GM19468 (cell line): ENCODE measurements around the gene PTCH1.

ENCODE experiments used
- ATAC-seq: cut with Tn5 transposase; IDR thresholded peaks from one replicate; pipeline ENCODE4 v1.9.1; 2021; ENCODE audit warnings: mild to moderate bottlenecking, moderate library complexity, moderate number of reproducible peaks; ENCODE audit not compliant: unreplicated experiment; ENCODE audit errors: extremely low read depth

PTCH1 gene

GRCh38 chr9:95516734-95517558 is at the start of gene PTCH1:
Gene PTCH1 (minus strand): TSS chr9:95516971.
- ATAC-seq, result no peak

- no peak for ATAC-seq
Observed at GRCh38 chr9:95565982-95566381, 49.2 kb upstream of the PTCH1 start.

DNA sequence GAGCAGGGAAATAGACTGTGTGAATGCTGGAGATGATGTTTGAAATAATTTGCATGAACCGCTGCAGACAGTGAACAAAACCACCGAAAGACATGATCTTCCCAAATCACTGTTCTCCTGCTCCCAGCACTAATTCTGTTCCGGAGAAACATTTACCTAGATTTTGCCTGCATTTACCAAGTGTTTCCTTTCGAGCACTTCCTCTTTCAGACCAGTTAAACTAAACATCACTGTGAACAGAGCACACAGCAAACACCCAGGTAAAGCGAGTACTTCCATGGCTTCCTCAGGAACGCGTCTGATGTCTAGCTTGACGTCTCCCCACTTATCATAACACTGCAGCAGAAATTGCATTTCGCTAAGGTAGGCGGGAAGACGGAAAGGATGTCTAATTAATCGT is 45.1 kb upstream of the PTCH1 start:
- no peak for ATAC-seq

DNA sequence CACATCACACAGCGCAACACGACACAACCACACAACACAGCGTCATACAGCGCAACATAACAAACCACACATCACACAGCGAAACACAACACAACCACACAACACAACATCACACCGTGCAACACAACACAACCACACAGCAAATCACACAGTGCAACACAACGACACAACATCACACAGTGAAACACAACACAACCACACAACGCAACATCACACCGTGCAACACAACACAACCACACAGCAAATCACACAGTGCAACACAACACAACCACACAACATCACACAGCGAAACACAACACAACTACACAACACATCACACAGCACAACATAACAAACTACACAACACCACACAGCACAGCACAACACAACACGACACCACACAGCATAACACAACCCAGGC is 40.4 kb upstream of the PTCH1 start:
- no peak for ATAC-seq

DNA sequence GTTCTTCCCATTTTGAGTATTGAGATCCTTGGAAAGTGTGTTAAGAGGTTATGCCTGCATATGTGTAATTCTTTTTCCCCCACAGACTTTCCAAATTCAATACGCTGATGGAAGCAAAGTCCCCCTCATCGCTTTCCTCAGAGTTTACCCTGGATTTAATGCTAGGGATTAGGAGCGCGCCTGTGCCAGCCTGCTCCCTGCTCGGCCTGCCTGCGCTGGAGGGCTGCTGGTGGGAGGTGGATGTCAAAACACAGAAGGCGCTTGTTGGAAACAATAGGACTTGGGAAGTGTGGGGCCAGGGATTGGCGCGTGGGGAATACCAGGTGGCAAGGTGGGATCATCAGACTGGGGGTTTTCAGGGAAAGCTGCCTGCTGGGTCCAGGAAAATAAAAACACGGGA is 39.8 kb upstream of the PTCH1 start:
- ATAC-seq, result no peak

- no peak for ATAC-seq
Observed at GRCh38 chr9:95552814-95553546, 36.2 kb upstream of the PTCH1 start.

DNA sequence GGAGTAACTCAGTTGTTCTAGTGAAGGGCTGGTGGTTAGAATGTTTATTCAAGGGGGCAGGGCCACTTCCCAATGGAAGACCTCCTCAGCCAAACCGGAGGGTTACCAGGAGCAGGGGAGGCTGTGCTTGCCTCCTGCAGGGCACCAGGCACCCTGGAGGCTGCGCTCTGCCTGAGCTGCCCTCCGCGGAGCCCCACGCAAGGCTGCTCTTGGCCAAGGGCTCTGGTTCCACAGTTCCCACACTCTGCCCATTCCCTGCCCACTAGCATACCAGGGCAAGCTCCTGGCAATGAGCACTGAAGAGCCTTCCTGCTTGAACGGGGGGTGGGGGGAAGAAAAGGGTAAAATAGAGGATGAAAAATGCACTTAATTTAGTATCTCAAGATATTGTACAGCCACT is 35.5 kb upstream of the PTCH1 start:
- no peak for ATAC-seq

- ATAC-seq, result no peak
Observed at GRCh38 chr9:95551406-95551805, 34.6 kb upstream of the PTCH1 start.

DNA sequence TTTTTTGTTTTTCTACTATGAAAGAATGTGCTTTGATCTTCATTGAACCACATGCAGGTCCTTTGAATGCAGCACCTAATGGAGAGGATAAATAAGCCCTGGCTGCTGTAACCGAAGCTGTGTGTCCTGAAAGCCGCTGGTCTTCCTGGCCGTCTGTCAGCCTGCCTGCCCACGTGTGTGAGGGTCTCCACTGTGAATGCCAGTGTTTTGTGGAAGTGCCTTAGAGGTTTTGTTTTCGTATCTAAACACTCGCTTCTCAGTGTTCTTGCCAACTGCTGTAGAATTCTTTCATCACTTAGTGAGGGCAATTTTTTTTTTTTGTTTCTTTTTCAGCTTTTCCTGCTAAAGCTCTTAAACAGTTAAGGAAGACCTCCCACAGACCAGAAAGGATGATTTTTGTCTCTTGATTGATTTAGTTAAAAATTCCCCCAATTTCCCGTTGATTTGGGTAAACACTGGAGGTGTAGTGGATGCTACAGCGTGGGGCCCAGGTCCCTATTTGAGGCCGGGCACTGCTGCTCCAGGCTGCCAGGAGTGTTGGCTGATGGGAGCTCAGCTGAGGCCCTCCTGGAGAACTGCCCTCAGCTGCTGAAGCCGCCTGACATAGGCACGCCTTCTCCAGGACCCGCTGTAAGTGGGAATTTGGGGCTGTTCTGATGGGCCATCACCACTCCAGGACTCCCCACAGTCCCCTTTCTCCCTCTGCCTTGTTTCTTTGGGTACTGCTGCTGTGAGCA is 29.2 kb upstream of the PTCH1 start:
- no peak for ATAC-seq

DNA sequence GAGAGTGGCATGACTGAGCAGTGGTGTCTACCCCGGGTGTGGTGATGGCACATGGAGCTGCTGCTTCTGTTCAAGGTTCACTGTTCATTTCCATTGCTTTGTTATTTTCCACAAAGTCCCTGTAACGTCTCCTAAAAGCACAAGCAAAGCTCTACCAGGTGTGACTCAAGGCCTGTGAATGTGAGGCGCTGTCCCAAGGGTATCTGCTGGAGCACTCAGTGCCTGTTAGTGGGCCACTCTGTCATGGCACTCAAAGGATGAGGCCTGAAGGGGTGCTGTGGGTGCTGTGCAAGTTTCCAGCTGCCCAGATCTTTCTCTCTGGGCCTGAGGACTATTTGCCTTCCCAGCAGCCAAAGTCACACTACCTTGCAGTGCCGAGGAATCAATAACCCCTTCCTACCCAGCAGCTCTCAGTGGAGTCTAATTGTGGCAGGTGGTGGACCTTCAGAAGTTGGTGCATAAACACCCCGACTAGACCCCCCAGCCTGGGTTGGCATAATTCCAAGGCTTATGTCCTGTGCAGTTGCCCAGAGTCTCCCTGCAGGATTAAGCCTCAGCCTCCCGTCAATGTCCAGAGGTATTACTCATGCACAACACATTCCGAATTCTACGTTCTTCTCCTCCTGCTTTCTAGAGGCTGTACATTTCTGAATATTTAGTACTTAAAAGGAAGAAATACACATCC is 17.4 kb upstream of the PTCH1 start:
- no peak for ATAC-seq

DNA sequence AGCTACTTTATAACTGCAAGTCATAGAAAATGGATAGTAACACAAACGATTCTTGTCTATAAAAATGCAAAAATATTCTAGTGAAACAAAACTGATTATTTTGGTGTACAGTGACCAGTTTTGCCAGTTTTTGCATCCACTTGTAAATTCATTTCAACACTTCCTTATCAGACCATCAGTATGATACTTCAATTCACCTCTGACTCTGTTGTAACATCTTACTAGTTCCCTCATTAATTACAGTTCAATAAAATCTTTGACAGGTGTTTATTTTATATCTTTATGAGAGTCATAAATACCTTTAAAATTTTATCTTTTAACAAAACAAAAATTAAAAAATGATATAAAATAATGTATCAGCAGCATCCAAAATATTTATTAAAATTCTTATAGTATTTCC is 13.1 kb upstream of the PTCH1 start:
- ATAC-seq, result no peak

GRCh38 chr9:95528908-95529502 is 12.2 kb upstream of the PTCH1 start:
- no peak for ATAC-seq

- no peak for ATAC-seq
Observed at GRCh38 chr9:95522871-95523370, 6.2 kb upstream of the PTCH1 start.

- ATAC-seq, result no peak
Observed at GRCh38 chr9:95521699-95522098, 4.9 kb upstream of the PTCH1 start.

GRCh38 chr9:95517559-95518425 is 1.0 kb upstream of the PTCH1 start:
- no peak for ATAC-seq

DNA sequence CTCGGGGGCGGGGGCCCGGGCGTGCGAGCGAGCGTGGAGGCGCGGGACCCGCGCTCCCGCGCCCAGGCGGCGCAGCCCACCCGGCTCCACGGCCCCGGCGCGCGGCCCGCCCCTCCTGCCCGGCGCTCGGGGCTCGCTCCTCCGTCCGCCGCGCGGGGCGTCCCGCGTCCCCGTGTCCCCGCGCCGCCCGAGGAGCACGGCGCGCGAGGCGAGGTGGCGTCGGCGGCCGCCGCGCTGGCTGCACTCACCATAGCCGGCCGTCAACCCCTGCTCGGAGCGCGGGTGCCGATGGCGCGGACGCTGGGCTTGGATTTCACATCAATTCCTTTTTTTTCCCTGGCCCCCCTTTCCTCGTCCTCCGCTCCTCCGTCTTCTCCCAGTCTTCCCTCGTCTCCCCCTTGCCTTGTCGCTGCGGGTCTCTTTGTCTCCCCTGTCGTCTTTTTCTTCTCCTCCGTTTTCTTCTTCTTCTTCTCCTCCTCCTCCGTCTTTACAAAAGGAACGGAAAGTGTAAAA is 494 bp downstream of the PTCH1 start:
- ATAC-seq, result no peak

GRCh38 chr9:95515272-95516113 is 1.3 kb downstream of the PTCH1 start:
- no peak for ATAC-seq

DNA sequence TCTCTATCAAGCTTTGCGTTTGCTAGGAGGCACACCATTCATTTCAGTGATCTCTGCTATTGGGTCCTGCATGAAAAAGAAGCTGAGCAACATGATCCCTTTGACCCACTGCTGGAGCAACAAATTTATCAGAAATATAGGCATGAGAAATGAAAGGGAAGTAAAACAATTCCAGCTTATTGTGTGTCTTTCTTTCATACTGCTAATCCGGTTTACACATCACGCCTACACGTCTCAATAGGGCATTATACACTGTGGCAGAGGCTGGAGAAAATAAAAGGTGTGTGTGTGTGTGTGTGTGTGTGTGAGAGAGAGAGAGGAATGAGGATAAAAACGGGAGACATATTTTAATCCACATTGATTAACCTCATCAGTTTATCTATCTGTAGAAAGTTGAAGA is 2.4 kb downstream of the PTCH1 start:
- ATAC-seq, result no peak
